Effector memory CD4-positive, alpha-beta T cell (primary cell): Measurements from ENCODE around the gene RFTN1.

Experiments
- DNase-seq, 3 donors: peaks; one replicate each; pipeline ENCODE4 v3.0.0-alpha.2; 2020
- H3K27ac ChIP-seq: 2 replicates; pipeline ENCODE4 v1.7.0; 2013; ENCODE audit warnings: mild to moderate bottlenecking, low read length, moderate library complexity; ENCODE audit not compliant: insufficient read depth, poor library complexity, severe bottlenecking
- H3K27me3 ChIP-seq: replicated peaks from 2 replicates; pipeline ENCODE4 v1.7.0; 2013; ENCODE audit warnings: mild to moderate bottlenecking, low read length; ENCODE audit not compliant: insufficient read depth, control insufficient read depth, poor library complexity, severe bottlenecking
- H3K36me3 ChIP-seq: 2 replicates; pipeline ENCODE4 v1.7.0; 2013; ENCODE audit warnings: mild to moderate bottlenecking, low read length, moderate library complexity; ENCODE audit not compliant: control insufficient read depth, insufficient read depth
- H3K4me1 ChIP-seq: 2 replicates; pipeline ENCODE4 v1.7.0; 2013; ENCODE audit warnings: low read length, mild to moderate bottlenecking; ENCODE audit not compliant: control insufficient read depth, insufficient read depth, poor library complexity, severe bottlenecking
- H3K4me3 ChIP-seq: 2 replicates; pipeline ENCODE4 v1.7.0; 2013; ENCODE audit warnings: low read length, low read depth, mild to moderate bottlenecking; ENCODE audit not compliant: insufficient read depth, poor library complexity, severe bottlenecking
- H3K9me3 ChIP-seq: 2 replicates; pipeline ENCODE4 v1.7.0; 2013; ENCODE audit warnings: mild to moderate bottlenecking, low read length, moderate library complexity; ENCODE audit not compliant: control insufficient read depth

Gene RFTN1

GRCh38 chr3:16442730-16443129 is 70.8 kb downstream of the RFTN1 start:
- Histone ChIP-seq H3K4me3 (no peak overlapping the region), H3K9me3 (no peaks in the 10 kb centered on the region), H3K4me1 (no peaks in the 10 kb centered on the region), H3K27ac (no peak overlapping the region), H3K36me3 (peaks cover 6% of the 10 kb centered on the region), H3K27me3 (no peaks in the 10 kb centered on the region)
- DNase-seq: no peak

DNA sequence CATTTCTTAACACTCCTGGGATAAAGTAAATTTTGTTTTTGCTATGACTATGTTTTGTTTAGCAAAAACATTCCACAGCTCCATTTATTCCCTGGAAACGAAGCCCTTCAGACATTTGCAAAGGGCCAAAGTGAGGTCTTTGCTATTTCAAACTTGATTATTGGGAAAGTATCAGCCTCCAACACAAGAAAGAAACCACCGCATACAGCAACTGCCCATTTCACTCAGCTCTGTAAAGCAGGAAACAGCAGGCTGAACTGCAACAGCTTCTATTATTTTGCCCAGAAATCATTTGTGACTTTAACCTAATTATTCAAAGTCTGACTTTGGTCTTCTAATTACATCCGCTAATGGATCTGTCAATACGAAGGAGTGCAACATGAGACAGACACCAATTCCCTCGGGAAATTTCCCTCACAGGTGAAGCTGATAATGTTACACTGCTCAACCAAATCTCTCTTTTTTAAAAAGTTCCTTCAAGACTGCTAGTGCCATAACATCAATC is 72.1 kb downstream of the RFTN1 start:
- H3K4me1 ChIP-seq: no peaks in the 10 kb centered on the region
- H3K27me3 ChIP-seq: no peaks in the 10 kb centered on the region
- no peak overlapping the region for H3K4me3 ChIP-seq
- no peak overlapping the region for H3K27ac ChIP-seq
- peaks cover 6% of the 10 kb centered on the region for H3K36me3 ChIP-seq
- DNase-seq: no peak
- no peaks in the 10 kb centered on the region for H3K9me3 ChIP-seq

DNA sequence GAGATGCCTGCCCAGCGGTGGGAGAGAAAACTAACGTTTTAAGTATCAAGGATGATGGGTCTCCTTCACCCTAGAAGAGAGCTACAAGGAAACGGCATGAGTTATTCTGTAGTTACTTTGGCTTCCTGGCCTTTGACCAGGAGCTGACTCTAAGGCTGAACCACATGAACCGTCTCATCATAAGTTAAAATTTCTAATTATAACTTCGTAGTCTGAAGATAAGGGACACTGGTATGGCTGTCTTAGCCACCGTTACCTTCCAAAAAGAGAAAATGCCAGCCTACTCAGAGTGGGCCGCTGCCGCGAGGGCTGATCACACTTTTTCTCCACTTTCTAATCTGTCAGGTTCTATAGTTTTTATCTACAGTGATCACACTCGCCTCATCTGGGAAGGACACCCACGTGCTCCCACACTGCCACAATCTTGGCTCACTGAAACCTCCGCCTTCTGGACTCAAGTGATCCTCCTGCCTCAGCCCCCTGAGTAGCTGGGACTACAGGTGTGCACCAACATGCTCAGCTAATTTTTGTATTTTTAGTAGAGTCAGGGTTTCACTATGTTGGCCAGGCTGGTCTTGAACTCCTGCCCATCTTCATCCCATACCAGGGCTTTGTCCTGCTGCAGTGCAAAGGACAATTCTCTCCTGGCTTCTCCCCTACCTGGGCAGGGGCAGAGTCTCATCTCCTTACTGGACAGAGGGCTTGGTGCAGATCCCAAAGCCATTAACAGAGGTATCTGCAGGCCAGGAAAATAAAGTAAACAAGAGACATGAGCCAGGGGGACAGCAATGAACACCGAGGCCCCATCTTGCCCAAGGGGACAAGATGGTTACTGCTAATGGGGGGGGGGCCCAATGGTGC is 73.4 kb downstream of the RFTN1 start:
- no peak overlapping the region for H3K27ac ChIP-seq
- H3K4me3 ChIP-seq: no peak overlapping the region

DNA sequence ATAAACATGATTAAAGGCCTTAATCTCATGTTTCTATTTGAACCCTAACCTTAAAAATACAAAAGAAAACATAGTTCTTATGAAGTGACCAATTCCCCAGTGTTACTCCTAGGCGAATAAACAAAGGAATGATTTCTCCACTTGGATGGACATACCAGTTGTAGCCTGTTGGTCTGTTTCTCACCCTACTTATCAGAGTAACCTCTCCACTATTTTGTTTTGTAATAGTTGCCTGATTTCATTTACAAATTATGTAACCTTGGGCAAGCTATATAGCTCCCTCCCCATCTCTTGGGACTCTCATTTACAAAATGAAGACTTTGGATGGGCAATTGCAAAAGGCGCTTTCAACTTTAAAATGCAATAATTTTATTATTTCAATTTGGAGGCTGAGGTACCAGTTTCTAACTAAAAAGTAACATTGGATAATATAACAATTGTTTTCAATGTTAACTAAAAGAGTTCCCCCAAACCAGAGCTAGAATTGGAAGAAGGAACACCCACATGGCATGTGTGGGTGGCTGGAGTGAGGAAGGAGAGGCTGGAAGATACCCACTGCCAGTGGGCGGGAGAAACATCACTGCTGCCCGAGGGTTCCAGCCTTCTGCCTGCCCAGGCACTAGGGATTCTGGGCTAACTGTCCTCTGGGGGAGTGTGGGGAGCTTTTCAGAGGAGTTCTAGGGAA is 74.2 kb downstream of the RFTN1 start:
- DNase-seq: no peak
- no peak overlapping the region for H3K27ac ChIP-seq
- H3K4me3 ChIP-seq: no peak overlapping the region
- no peaks in the 10 kb centered on the region for H3K27me3 ChIP-seq
- no peaks in the 10 kb centered on the region for H3K36me3 ChIP-seq
- no peaks in the 10 kb centered on the region for H3K9me3 ChIP-seq
- H3K4me1 ChIP-seq: no peaks in the 10 kb centered on the region

More for the DNA sequence above, 73.4 kb downstream of the RFTN1 start:
- H3K36me3 ChIP-seq: no peaks in the 10 kb centered on the region
- no peaks in the 10 kb centered on the region for H3K27me3 ChIP-seq
- no peaks in the 10 kb centered on the region for H3K9me3 ChIP-seq
- H3K4me1 ChIP-seq: no peaks in the 10 kb centered on the region
- DNase-seq: no peak

DNA sequence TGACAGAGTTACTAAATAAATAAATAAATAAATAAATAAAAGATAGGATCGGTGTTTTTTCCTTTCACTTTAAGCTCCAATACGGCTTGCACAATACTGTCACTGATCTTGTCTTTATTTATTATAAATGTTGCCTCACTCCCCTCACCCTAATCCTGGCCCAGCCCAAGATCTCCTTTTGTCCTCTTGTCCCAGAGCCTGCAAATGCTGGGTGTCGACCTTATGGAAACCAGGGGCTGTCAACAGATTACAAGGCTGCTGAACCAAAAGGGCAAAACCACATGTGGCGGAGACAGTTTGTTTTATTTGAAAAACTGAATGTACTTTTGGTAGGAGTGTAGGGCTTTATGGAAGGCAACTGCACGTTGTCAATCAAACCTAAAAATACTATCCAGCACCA is 75.9 kb downstream of the RFTN1 start:
- peaks cover 8% of the 10 kb centered on the region for H3K36me3 ChIP-seq
- no peak for DNase-seq
- no peaks in the 10 kb centered on the region for H3K4me1 ChIP-seq
- no peak overlapping the region for H3K27ac ChIP-seq
- H3K27me3 ChIP-seq: no peaks in the 10 kb centered on the region
- H3K4me3 ChIP-seq: no peak overlapping the region
- no peaks in the 10 kb centered on the region for H3K9me3 ChIP-seq

- H3K36me3 ChIP-seq: peaks cover 19% of the 10 kb centered on the region
- H3K4me3 ChIP-seq: no peak overlapping the region
- no peaks in the 10 kb centered on the region for H3K9me3 ChIP-seq
- DNase-seq: no peak
- H3K4me1 ChIP-seq: no peaks in the 10 kb centered on the region
- no peak overlapping the region for H3K27ac ChIP-seq
- H3K27me3 ChIP-seq: no peaks in the 10 kb centered on the region
These were observed 79.8 kb downstream of the RFTN1 start for GRCh38 chr3:16433701-16434151.

DNA sequence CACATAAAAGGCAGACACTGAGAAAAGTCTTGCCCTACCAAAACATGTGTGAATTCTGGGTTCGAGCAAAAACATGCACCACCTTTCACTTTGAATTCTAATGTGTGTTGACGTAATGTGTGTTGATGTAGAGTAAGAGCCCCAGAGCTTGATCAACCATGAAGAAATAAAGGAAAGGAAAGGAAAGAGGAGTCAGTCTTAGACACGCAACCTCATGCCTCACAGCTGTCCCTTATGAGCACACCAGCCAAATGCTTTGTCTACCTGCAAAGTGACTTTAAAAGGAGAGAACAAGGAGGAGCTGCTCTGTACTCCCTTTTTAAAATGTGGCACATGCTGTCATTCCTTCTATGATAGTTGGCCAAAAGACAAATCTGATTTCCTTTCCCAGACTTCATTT is 80.8 kb downstream of the RFTN1 start:
- no peak for DNase-seq
- H3K9me3 ChIP-seq: no peaks in the 10 kb centered on the region
- peaks cover 19% of the 10 kb centered on the region for H3K36me3 ChIP-seq
- no peaks in the 10 kb centered on the region for H3K27me3 ChIP-seq
- no peak overlapping the region for H3K4me3 ChIP-seq
- H3K4me1 ChIP-seq: no peaks in the 10 kb centered on the region
- no peak overlapping the region for H3K27ac ChIP-seq

DNA sequence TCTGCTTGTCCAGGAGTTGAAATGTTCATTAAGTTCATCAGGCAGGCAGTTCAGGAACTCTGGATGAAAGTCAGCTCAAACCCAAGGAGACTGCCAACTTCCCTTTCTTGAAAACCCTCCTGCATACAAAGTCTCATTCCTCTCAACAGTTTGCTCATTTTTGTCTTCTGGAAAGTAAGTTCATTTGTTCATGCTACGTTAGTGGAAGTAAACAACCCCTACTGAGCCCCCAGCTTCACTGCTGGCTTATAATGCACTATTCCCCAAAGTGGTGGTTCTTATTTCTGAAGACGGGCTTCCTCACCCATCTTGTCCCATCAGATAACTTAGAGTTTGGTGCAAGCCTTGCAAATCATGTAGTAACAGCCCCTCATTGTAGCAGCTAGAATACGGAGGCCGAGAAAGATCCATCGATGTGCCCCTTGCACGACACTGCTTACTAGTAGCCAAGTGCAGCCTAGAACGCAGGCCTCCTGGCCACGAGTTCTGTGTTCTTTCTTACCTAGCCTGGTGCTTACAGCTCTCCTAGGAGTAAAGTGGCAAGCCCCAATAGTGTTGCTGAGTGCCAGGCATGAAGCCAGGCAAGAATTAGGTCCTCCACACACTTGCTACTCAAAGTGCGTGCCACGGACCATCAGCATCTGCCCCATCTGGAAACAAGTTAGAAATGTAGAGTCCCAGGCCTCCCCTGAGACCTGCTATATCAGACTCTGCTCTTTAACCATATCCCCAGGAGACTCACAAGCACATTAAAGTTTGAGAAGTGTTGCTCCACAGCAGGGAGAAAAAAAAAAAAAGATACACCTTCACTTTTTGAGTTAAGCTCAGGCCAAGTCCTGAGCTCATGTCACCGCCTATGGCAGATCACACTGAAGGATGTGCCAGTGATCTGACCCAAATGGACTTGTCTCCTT is 82.5 kb downstream of the RFTN1 start:
- H3K27me3 ChIP-seq: no peaks in the 10 kb centered on the region
- no peak for DNase-seq
- H3K4me3 ChIP-seq: no peak overlapping the region
- H3K36me3 ChIP-seq: peaks cover 19% of the 10 kb centered on the region
- no peaks in the 10 kb centered on the region for H3K4me1 ChIP-seq
- no peak overlapping the region for H3K27ac ChIP-seq
- no peaks in the 10 kb centered on the region for H3K9me3 ChIP-seq

GRCh38 chr3:16429086-16429485 is 84.4 kb downstream of the RFTN1 start:
- DNase-seq: no peak
- Histone ChIP-seq H3K27ac (no peak overlapping the region), H3K4me1 (no peaks in the 10 kb centered on the region)

More at GRCh38 chr3:16429086-16429485, 84.4 kb downstream of the RFTN1 start:
- Histone ChIP-seq H3K9me3 (no peaks in the 10 kb centered on the region), H3K36me3 (peaks cover 19% of the 10 kb centered on the region), H3K4me3 (no peak overlapping the region), H3K27me3 (no peaks in the 10 kb centered on the region)
